Measurements from ENCODE around the gene GABRB3.

GABRB3 gene

GRCh38 chr15:26670116-26670515 is 102.8 kb downstream of the GABRB3 start:
- DNase-seq = no peak

- DNase-seq = no peak
Observed at GRCh38 chr15:26667222-26667988, 105.5 kb downstream of the GABRB3 start.

GRCh38 chr15:26665957-26666791 is 106.7 kb downstream of the GABRB3 start:
- DNase-seq = no peak

DNA sequence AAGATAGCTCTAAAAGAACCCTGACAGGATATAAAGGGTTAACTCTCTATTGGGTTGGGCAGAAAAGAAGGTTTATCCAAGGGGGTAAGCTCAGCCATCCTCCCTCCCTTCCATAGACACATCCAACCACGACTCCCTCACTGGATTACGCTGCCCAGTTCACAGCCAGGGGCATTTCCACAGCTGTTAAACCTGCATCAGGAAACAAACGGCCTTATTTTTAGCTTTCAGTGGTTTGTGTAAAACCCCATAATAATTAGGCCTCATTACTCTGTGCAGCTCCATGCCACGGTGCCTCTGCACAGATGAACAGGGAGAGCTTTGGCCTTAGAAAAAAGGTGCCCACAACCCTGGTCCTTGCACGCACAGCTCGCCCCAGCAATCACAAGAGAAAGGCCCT is 110.6 kb downstream of the GABRB3 start:
- DNase-seq = no peak

GRCh38 chr15:26661748-26662147 is 111.1 kb downstream of the GABRB3 start:
- DNase-seq = no peak

- no peak for DNase-seq
Observed at GRCh38 chr15:26661107-26661506, 111.8 kb downstream of the GABRB3 start.

GRCh38 chr15:26660241-26660640 is 112.6 kb downstream of the GABRB3 start:
- DNase-seq = no peak

GRCh38 chr15:26658290-26658689 is 114.6 kb downstream of the GABRB3 start:
- no peak for DNase-seq

DNA sequence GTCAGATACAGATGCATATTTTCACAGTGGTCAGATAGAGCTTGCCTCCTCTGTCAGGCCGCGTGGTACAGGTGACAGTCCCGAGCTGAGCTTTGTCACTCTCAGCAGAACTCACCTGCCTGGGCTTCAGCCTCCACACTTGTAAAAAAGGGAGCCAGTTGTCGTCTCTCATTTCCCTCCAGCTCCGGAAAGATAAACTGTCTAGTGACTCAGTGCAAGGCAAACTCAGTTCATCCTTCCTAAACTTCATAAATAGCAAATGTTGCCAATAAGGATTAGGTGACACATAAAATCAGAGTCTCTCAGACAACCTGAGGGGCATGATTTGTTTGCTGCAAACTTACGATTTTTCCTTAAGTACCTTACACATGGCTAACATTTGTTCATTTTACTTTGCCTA is 116.8 kb downstream of the GABRB3 start:
- no peak for DNase-seq

- DNase-seq = no peak
Observed at GRCh38 chr15:26651909-26652308, 121.0 kb downstream of the GABRB3 start.

- DNase-seq = no peak
Observed at GRCh38 chr15:26648676-26649075, 124.2 kb downstream of the GABRB3 start.

- DNase-seq = no peak
Observed at GRCh38 chr15:26644948-26645347, 127.9 kb downstream of the GABRB3 start.

DNA sequence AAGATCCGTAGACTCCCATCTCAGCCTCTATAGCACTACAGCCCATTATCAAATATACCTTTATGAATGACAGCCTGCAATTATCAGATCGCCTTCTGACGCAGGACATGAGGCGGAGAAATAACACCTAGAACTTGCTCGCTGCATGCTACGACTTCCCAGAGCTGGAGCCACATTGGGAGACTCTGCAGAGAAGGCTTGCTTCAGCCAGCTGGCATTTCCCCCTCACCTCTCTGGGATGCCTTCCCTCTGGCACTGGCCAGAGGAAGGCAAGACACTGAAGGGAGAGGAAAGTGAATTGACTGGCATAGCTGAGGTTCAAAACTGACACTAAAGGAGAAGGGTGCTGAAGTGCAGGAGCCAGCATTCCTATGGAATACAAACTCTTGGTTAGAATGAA is 131.7 kb downstream of the GABRB3 start:
- no peak for DNase-seq

GRCh38 chr15:26640601-26641000 is 132.3 kb downstream of the GABRB3 start:
- DNase-seq = no peak

DNA sequence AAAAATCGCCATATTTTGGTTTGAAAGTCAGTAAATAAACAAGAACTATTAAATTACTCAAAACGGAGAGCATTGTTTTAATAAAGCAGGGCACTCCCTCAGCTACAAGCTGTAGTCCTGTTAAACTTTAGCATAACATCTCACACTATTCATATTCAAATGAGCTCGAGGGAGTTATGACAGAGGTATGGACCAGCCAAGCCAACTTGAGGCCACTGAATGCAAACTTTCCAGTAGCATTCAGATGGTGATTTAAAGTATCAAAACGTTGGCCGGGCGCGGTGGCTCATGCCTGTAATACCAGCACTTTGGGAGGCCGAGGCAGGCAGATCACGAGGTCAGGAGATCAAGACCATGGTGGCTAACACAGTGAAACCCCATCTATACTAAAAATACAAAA is 132.9 kb downstream of the GABRB3 start:
- no peak for DNase-seq

- DNase-seq = no peak
Observed at GRCh38 chr15:26635614-26636013, 137.3 kb downstream of the GABRB3 start.

DNA sequence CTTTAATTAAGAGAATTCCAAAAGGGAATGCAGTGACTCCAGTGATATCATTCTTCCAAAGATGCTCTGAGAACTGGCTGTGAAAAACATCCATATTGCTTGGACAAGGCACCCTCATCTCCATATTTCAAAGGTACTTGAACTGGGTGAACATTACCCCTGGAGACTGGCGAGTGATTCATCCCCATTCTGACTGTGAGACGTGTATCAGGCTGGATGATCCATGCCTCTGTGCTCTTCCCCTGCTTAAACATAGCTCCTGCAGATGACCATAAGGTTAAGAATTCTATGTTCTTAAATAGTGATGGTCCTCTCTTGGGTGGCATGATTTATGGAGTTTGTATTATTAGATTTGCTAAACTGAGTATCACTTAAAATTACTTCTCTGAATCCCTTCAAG is 137.8 kb downstream of the GABRB3 start:
- DNase-seq = no peak

- DNase-seq = no peak
Observed at GRCh38 chr15:26634319-26634718, 138.5 kb downstream of the GABRB3 start.

GRCh38 chr15:26632500-26632899 is 140.4 kb downstream of the GABRB3 start:
- DNase-seq = no peak

DNA sequence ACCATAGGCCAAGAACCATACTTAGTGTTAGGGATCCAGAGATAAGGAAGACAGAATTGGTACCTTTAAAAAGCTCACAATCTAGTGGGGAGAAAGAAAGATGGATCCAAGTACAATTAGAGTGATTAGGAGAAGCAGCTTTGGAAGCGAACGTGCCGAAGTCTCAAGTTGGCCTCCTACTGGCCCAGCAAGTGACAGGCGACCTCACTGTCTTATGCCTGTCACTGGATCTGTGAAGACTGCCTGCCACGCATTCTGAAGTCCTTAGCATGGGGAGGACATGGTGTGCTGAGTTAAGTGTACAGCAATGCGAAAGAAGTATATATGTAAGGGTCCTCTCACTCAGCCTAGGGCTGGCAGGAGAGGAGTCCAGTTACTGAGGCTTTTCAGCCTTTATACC is 141.0 kb downstream of the GABRB3 start:
- DNase-seq = no peak

- DNase-seq = no peak
Observed at GRCh38 chr15:26630857-26631256, 142.0 kb downstream of the GABRB3 start.

GRCh38 chr15:26628879-26629529 is 143.9 kb downstream of the GABRB3 start:
- no peak for DNase-seq

DNA sequence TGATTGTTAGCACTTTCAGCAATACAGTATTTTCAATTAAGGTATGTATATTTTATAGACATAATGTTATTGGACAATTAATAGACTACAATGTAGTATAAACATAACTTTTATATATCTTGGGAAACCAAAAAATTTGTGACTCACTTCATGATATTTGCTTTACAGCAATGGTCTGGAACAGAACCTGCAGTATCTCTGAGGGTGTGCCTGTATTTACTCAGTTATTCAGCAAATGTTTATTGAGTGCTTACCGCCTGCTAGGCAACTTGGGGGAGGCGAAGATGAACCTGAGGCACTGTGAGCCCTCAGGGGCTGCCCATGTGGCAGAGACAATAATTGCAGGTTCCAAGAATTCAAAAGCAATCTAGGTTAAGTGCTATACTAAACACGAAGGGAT is 144.8 kb downstream of the GABRB3 start:
- DNase-seq = no peak

DNA sequence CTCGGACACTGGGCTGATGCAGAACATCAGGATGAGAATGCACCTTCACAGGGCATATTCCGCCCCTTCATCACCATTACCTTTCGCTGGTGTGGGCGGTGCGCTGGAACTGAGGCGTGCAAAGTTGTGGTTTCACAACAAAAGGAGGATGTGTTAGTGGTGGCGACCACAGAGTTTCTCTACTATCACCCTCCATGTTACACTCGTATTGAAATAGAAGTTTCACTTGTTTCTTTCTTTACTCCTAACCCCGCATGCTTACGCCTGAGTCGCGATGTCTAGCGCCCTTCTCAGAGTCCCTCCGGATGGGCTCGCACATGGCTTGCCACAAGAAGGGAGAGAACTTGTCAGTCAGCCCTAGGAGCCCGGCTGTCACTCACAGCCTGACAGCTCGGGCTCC is 148.7 kb downstream of the GABRB3 start:
- no peak for DNase-seq

Data from CD4-positive, alpha-beta T cell treated with Interleukin-15 for 1 hour (primary cell).